Lung (tissue), 12 donors: ENCODE results near the gene EPAS1. TPM values are rescaled to one million over a fixed set of nuclear protein-coding genes. Genes with fewer than 3 reads are reported as not detected.

Experiments used
- ATAC-seq: fragments of 200-7000 bp; cut with Tn5 transposase; one replicate; pipeline ENCODE4 v1.9.1; 2020; ENCODE audit warnings: moderate number of reproducible peaks; ENCODE audit not compliant: insufficient read depth, low FRiP score
- DNase-seq, 3 donors: peaks; one replicate each; pipeline ENCODE4 v3.0.0-alpha.2; 2013 to 2017
- H3K27ac ChIP-seq, 2 donors: one replicate each; pipeline ENCODE4 v1.5.1; 2013; ENCODE audit warnings: mild to moderate bottlenecking in 2 of 2, moderate library complexity in 2 of 2, control low read depth in 1 of 2, inconsistent platforms in 1 of 2, low read depth in 1 of 2, low read length in 1 of 2
- H3K27me3 ChIP-seq, 3 donors: one replicate each; pipeline ENCODE4 v1.5.1; 2013; ENCODE audit warnings: low read length in 2 of 3; ENCODE audit not compliant: control insufficient read depth in 3 of 3, insufficient read depth in 3 of 3
- H3K36me3 ChIP-seq, 4 donors: one replicate each; pipeline ENCODE4 v1.5.1; 2013; ENCODE audit warnings: low read length in 4 of 4, mild to moderate bottlenecking in 1 of 4, moderate library complexity in 1 of 4; ENCODE audit not compliant: control insufficient read depth in 4 of 4, insufficient read depth in 4 of 4
- H3K4me1 ChIP-seq, 5 donors: one replicate each; pipeline ENCODE4 v1.5.1; 2013; ENCODE audit warnings: low read length in 5 of 5, mild to moderate bottlenecking in 2 of 5, moderate library complexity in 1 of 5; ENCODE audit not compliant: control insufficient read depth in 5 of 5, insufficient read depth in 5 of 5
- H3K4me3 ChIP-seq: one replicate; pipeline ENCODE4 v1.5.1; 2013; ENCODE audit warnings: mild to moderate bottlenecking, control low read depth, moderate library complexity
- H3K9ac ChIP-seq, 2 donors: one replicate each; pipeline ENCODE4 v1.5.1; 2013; ENCODE audit warnings: low read length in 2 of 2, control low read depth in 1 of 2; ENCODE audit not compliant: insufficient read depth in 1 of 2
- H3K9me3 ChIP-seq, 4 donors: one replicate each; pipeline ENCODE4 v1.5.1; 2013; ENCODE audit warnings: low read length in 3 of 4, mild to moderate bottlenecking in 1 of 4, moderate library complexity in 1 of 4; ENCODE audit not compliant: control insufficient read depth in 4 of 4, insufficient read depth in 3 of 4
- CTCF ChIP-seq: IDR thresholded peaks from 2 replicates; pipeline ENCODE4 v1.5.1; 2012; ENCODE audit warnings: mild to moderate bottlenecking; ENCODE audit errors: control extremely low read depth, extremely low read depth
- WGBS, 2 donors: extraction: QIAGEN DNeasy Blood & Tissue Kit; methylation state at CpG; one replicate each; pipeline ENCODE4 v1.1.7; 2013; 5-methylcytosine and 5-hydroxymethylcytosine counted together
- polyA plus RNA-seq, 2 donors: library from polyadenylated mRNA; stranded (reverse); fragments of 200-250 nt; gene quantifications; one replicate each; pipeline ENCODE4 v1.2.1, GENCODE V29; 2013
- total RNA-seq, 2 donors: library from RNA; depleted of rRNA in 1 of 2; stranded (reverse); fragments of >200 nt in 1 of 2; gene quantifications; one replicate each; pipeline ENCODE4 v1.2.1, GENCODE V29; 2014 to 2021
- donor health status: control.
- donor health status: control.
- donor health status: Bipolar disorder and iron deficiency.
- donor health status: healthy.
- donor health status: DM: yes; HTN: yes; CAD: no.

The EPAS1 gene
- total and polyA plus RNA-seq, 4 donors, result 233 to 1,051 (median 381) TPM

- Histone ChIP-seq H3K27me3 (no peaks in the 10 kb centered on the region), H3K4me3 (no peak overlapping the region), H3K27ac (peak overlapping the region; percentile 69 to 73), H3K36me3 (no peaks in the 10 kb centered on the region), H3K4me1 (peaks cover 41 to 93% (median 78%) of the 10 kb centered on the region in 5 donors), H3K9ac (peak overlapping the region in 1 of 2 donors; percentile 42), H3K9me3 (no peaks in the 10 kb centered on the region)
- TF ChIP-seq CTCF, result no peak
- ATAC-seq (peak; percentile 38), DNase-seq (peak in 2 of 3 donors; percentile 44 to 55)
- WGBS, 2 donors, result 32 to 55% methylated on average over 4 of the region's 4 CpGs
Observed at GRCh38 chr2:46336283-46336959, 39.2 kb downstream of the EPAS1 start.

- Histone ChIP-seq H3K9ac (no peak overlapping the region), H3K9me3 (no peaks in the 10 kb centered on the region), H3K27me3 (no peaks in the 10 kb centered on the region), H3K4me3 (no peak overlapping the region), H3K36me3 (no peaks in the 10 kb centered on the region), H3K27ac (peak overlapping the region in 1 of 2 donors; percentile 69), H3K4me1 (peaks cover 40 to 93% (median 74%) of the 10 kb centered on the region in 5 donors)
- no peak for TF ChIP-seq CTCF
- DNase-seq (peak in 1 of 3 donors; percentile 36), ATAC-seq (no peak)
- WGBS, 2 donors, result 61 to 77% methylated on average over 11 of the region's 11 CpGs
Observed at GRCh38 chr2:46337208-46337994, 40.2 kb downstream of the EPAS1 start.

- ATAC-seq (no peak), DNase-seq (no peak)
- no peak overlapping the region for H3K9ac ChIP-seq
- TF ChIP-seq CTCF, result no peak
- no peaks in the 10 kb centered on the region for H3K27me3 ChIP-seq
- H3K36me3 ChIP-seq, result no peaks in the 10 kb centered on the region
- H3K9me3 ChIP-seq, result no peaks in the 10 kb centered on the region
- WGBS, 2 donors, result 37 to 64% methylated on average over 4 of the region's 4 CpGs
- H3K27ac ChIP-seq, result peak overlapping the region in 1 of 2 donors; percentile 34
- peaks cover 33 to 88% (median 64%) of the 10 kb centered on the region in 5 donors for H3K4me1 ChIP-seq
- no peak overlapping the region for H3K4me3 ChIP-seq
Observed at GRCh38 chr2:46338674-46339073, 41.5 kb downstream of the EPAS1 start.
